WI38 (cell line): ENCODE results near the gene CD93.

Experiments
- H3K4me3 ChIP-seq: 2 replicates; pipeline ENCODE4 v1.5.1; 2011; ENCODE audit warnings: low read depth, mild to moderate bottlenecking, control low read depth, low read length
- TF ChIP-seq, protein P1 (sequence below): IDR thresholded peaks from 2 replicates; pipeline ENCODE4 v1.5.1; 2012; ENCODE audit warnings: low read depth, mild to moderate bottlenecking, control low read depth, low read length

CD93 gene

DNA sequence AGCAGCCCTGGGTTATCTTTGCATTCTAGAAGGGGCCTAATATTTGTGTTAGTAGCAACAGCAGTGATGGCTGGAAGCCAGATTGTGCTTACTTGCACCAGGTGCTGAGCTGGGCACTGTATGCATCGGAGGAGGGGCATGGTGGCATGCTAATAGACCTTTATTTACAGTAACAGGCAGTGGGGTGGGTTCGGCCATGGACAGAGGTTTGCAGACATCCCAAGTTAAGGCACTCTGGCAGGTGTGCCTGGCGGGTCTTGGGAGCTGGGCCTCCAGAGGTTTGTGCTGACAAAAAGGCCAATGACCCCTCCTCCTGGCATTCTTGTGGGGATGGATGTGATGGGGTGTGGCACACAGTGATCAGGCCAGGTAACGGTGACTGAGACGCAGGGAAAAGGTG lies 39.0 kb upstream of the CD93 start:
- no peak overlapping the region for H3K4me3 ChIP-seq
- TF ChIP-seq, protein P1, sequence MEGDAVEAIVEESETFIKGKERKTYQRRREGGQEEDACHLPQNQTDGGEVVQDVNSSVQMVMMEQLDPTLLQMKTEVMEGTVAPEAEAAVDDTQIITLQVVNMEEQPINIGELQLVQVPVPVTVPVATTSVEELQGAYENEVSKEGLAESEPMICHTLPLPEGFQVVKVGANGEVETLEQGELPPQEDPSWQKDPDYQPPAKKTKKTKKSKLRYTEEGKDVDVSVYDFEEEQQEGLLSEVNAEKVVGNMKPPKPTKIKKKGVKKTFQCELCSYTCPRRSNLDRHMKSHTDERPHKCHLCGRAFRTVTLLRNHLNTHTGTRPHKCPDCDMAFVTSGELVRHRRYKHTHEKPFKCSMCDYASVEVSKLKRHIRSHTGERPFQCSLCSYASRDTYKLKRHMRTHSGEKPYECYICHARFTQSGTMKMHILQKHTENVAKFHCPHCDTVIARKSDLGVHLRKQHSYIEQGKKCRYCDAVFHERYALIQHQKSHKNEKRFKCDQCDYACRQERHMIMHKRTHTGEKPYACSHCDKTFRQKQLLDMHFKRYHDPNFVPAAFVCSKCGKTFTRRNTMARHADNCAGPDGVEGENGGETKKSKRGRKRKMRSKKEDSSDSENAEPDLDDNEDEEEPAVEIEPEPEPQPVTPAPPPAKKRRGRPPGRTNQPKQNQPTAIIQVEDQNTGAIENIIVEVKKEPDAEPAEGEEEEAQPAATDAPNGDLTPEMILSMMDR = no peak

DNA sequence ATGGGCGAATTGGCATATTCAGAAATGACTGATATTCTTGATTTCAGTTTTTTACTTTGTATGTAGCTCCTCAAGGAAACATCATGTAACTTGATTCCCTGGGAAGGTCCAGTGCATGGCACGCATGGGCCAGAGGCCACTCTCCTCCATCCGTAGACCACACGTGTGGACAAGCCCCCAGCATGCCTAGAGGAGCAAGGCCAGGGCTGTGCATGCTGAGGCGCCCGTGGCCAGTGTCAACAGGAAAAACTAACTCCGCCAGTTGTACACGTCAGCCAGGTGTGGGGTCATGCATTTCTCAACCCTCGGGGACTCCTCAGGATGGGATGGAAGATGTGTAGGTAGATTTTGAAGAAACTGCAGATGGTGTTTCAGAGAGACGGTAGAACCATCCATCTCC lies 37.8 kb upstream of the CD93 start:
- TF ChIP-seq, protein P1 = no peak

DNA sequence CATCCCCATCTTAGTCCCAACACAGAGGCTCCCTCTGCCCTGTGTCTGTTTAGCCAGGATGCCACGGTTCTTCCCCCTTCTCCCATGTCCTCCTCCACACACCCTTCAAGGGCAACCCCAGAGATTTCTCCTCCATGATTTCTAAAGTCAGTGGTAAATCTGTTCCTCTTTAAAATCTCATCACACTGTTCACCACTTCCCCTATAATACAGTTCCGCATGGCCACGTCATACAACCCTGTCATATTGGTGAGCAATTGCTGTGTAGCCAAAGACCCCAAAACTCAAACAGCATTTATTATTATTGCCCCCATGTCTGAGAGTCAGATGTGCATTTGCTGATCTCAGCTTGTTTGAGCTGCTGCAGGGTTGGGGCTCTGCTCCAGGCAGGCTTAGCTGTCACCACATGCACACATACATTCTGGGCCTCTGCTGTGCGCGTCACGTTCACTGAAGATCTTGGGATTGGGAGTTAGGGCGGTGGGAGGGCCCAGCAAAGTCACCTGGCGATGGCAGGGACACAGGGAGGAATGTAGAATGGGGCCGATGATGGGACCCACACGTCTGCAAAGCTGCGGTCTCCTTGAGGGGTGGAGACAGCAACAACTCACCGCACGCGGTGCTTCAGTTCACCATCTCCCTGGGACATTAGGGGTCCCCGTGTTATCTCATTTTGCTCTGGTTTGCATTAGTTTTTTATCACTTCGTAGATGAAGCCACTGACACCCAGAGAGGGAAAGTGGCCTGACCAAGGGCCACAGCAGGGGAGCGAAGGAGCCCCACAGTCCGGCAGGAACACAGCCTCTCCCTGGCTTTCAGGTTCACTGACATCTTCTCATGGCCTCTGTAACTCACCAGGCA lies 36.9 kb upstream of the CD93 start:
- TF ChIP-seq, protein P1 = no peak
- no peak overlapping the region for H3K4me3 ChIP-seq

More for the DNA sequence above, 37.8 kb upstream of the CD93 start:
- no peak overlapping the region for H3K4me3 ChIP-seq

- H3K4me3 ChIP-seq = no peak overlapping the region
- TF ChIP-seq, protein P1 = no peak
Observed at GRCh38 chr20:23122321-23122720, 36.2 kb upstream of the CD93 start.

DNA sequence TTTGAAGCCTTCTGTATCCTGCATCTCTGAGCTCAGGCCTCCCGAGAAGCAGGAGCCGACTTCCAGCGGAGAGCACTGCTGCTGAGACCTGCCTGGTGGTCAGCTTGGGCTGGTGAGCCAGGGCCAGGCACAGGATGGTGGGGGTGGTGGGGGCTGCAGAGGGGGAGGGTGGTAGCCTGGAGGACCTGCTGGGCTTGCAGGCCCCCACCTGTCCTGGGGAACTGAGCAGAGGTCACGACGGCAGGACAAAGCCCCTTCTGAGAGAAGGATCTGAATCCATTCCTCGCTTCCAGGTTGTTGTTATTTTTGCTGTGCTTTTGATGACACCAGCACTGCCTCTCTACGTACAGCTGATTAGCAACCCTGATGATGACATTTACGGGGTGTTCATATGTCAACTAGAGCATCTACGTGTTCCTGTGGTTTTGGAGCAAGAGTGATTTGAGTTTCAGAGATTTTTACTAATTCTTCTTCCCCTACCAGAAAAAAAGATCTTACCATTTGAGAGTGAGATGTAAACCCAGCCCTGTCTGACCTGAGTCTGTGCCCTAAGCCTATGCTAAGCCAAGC lies 35.7 kb upstream of the CD93 start:
- TF ChIP-seq, protein P1 = no peak

GRCh38 chr20:23120936-23121750 lies 35.0 kb upstream of the CD93 start:
- H3K4me3 ChIP-seq = no peak overlapping the region
- TF ChIP-seq, protein P1 = no peak

More for the DNA sequence above, 35.7 kb upstream of the CD93 start:
- no peak overlapping the region for H3K4me3 ChIP-seq
